A673 (cell line): ENCODE measurements around the gene OS9. TPM values are rescaled to one million over a fixed set of nuclear protein-coding genes. Genes with fewer than 3 reads are reported as not detected.
A peak's percentile ranks its signal among the peaks of the same experiment; 100 is the strongest.
"Not testable (repeated sequence)": the region's sequence is repeated elsewhere in the genome, so short reads cannot be mapped to it uniquely, and the experiment has no call there.

Experiments
- BruUV-seq: library from RNA; stranded (reverse); fragments of 400-500 nt; replicated peaks from 2 replicates; lab custom pipeline; 2021; lab: Mats Ljungman, UMichigan
- CTCF ChIA-PET: fragments of 300-600 bp; sonication (Branson Sonifier 250); formaldehyde crosslinking; loops from one replicate; lab custom pipeline; 2022; ENCODE audit warnings: antibody characterized with exemption; lab: Charles Lee
- POLR2A ChIA-PET: fragments of 300-600 bp; sonication (Branson Sonifier 250); formaldehyde crosslinking; loops from one replicate; lab custom pipeline; 2022; ENCODE audit warnings: antibody characterized with exemption; ENCODE audit not compliant: low non-redundant PET; lab: Charles Lee
- DNase-seq: peaks from one replicate; pipeline ENCODE4 v3.0.0-alpha.2; 2015; ENCODE audit warnings: low spot score
- H3K27ac ChIP-seq: fragments of 200-600 bp; sonication (generic); 2 replicates; pipeline ENCODE4 v1.5.1; 2016; ENCODE audit warnings: mixed run types, low read depth, mild to moderate bottlenecking, mixed read lengths, antibody characterized with exemption, low read length; ENCODE audit not compliant: poor library complexity, severe bottlenecking
- H3K27me3 ChIP-seq: fragments of 200-600 bp; sonication (generic); replicated peaks from 2 replicates; pipeline ENCODE4 v1.6.1; 2017; ENCODE audit warnings: mixed run types, low read depth, mild to moderate bottlenecking, mixed read lengths, antibody characterized with exemption, low read length; ENCODE audit not compliant: insufficient read depth, poor library complexity
- H3K36me3 ChIP-seq: fragments of 200-600 bp; sonication (generic); 2 replicates; pipeline ENCODE4 v1.6.1; 2016; ENCODE audit warnings: mixed run types, mild to moderate bottlenecking, mixed read lengths, antibody characterized with exemption, low read length; ENCODE audit not compliant: insufficient read depth, poor library complexity, severe bottlenecking
- H3K4me1 ChIP-seq: fragments of 200-600 bp; sonication (generic); 2 replicates; pipeline ENCODE4 v1.6.1; 2017; ENCODE audit warnings: mixed run types, mild to moderate bottlenecking, mixed read lengths, antibody characterized with exemption, low read length; ENCODE audit not compliant: insufficient read depth, poor library complexity, severe bottlenecking
- H3K4me3 ChIP-seq: fragments of 200-600 bp; sonication (generic); 2 replicates; pipeline ENCODE4 v1.5.1; 2016; ENCODE audit warnings: low read depth, mixed run types, mild to moderate bottlenecking, mixed read lengths, low read length; ENCODE audit not compliant: poor library complexity, severe bottlenecking
- H3K9me3 ChIP-seq: fragments of 200-600 bp; sonication (generic); 2 replicates; pipeline ENCODE4 v1.6.1; 2016; ENCODE audit warnings: mixed run types, low read depth, mild to moderate bottlenecking, mixed read lengths, antibody characterized with exemption, low read length; ENCODE audit not compliant: poor library complexity, severe bottlenecking
- EZH2 ChIP-seq: fragments of 200-600 bp; sonication (generic); IDR thresholded peaks from 2 replicates; pipeline ENCODE4 v1.6.1; 2017; ENCODE audit warnings: borderline replicate concordance, low read depth, mild to moderate bottlenecking, mixed read lengths, antibody characterized with exemption, low read length; ENCODE audit not compliant: poor library complexity, severe bottlenecking
- intact Hi-C: fragments of 100-400 bp; cut with micrococcal nuclease; formaldehyde crosslinking; loops from one replicate; pipeline ENCODE4 v1.10.0; 2022; ENCODE audit not compliant: unreplicated experiment
- total RNA-seq: library from RNA; stranded (reverse); gene quantifications from 2 replicates; pipeline ENCODE4 v1.2.3, GENCODE V29; 2021
- TF ChIP-seq, protein P1 (sequence below): fragments of 300-800, 200-600 bp; sonication (generic); conservative IDR thresholded peaks from 2 replicates; pipeline ENCODE4 v1.5.1; 2017; ENCODE audit warnings: low read depth, mild to moderate bottlenecking, antibody characterized with exemption, low read length, moderate library complexity, mixed read lengths

OS9 gene
- total RNA-seq, 1 experiment from 2014 or later = 142 TPM

DNA sequence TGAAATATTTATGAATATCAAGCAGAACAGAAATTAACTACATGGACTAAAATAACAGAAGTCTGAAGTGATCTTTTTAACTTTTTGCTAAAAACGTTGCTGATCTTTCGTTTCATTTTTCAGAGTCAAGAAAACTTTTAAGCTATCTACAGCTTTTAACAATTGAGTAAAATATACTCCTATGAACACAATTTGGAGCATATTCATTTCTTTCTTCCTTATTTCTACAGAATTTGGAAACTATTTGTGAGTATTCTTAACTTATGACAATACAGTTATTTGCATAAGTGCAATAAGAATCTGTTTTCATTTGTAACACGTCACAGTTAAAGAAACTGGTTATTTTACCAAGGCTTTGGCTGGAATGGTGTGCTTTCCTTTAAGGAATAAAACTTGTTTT lies 39.9 kb upstream of the OS9 start:
- BruUV-seq = no TSS peak
- intact Hi-C loops = no loop called here
- H3K9me3 ChIP-seq = peaks cover 8% of the 10 kb centered on the region
- no peak for TF ChIP-seq EZH2
- TF ChIP-seq, protein P1, sequence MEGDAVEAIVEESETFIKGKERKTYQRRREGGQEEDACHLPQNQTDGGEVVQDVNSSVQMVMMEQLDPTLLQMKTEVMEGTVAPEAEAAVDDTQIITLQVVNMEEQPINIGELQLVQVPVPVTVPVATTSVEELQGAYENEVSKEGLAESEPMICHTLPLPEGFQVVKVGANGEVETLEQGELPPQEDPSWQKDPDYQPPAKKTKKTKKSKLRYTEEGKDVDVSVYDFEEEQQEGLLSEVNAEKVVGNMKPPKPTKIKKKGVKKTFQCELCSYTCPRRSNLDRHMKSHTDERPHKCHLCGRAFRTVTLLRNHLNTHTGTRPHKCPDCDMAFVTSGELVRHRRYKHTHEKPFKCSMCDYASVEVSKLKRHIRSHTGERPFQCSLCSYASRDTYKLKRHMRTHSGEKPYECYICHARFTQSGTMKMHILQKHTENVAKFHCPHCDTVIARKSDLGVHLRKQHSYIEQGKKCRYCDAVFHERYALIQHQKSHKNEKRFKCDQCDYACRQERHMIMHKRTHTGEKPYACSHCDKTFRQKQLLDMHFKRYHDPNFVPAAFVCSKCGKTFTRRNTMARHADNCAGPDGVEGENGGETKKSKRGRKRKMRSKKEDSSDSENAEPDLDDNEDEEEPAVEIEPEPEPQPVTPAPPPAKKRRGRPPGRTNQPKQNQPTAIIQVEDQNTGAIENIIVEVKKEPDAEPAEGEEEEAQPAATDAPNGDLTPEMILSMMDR = no peak
- no peaks in the 10 kb centered on the region for H3K36me3 ChIP-seq
- no peak overlapping the region for H3K4me3 ChIP-seq
- H3K27ac ChIP-seq = no peak overlapping the region
- no peaks in the 10 kb centered on the region for H3K4me1 ChIP-seq
- ChIA-PET POLR2A (no interaction called here), CTCF (no interaction called here)
- H3K27me3 ChIP-seq = no peaks in the 10 kb centered on the region
- no peak for DNase-seq

DNA sequence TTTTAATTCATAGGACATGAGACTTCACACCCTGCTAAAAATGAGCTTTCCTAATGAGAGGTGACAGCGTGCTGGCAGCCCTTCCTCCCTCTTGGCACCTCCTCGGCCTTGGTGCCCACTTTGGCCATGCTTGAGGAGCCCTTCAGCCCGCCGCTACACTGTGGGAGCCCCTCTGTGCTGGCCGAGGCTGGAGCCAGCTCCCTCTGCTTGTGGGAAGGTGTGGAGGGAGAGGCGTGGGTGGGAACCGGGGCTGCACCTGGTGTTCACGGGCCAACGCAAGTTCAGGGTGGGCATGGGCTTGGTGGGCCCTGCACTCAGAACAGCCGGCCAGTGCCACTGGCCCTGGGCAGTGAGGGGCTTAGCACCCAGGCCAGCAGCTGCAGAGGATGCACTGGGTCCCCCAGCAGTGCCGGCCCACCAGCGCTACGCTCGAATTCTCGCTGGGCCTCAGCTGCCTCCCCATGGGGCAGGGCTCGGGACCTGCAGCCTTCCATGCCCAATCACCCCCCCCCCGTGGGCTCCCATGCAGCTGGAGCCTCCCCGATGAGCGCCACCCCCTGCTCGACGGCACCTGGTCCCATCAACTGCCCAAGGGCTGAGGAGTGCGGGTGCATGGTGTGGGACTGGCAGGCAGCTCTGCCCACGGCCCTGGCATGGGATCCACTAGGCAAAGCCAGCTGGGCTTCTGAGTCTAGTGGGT lies 38.2 kb upstream of the OS9 start:
- no peak for DNase-seq
- Histone ChIP-seq H3K9me3 (peaks cover 13% of the 10 kb centered on the region), H3K4me1 (no peaks in the 10 kb centered on the region), H3K36me3 (no peaks in the 10 kb centered on the region), H3K27me3 (no peaks in the 10 kb centered on the region), H3K4me3 (no peak overlapping the region), H3K27ac (no peak overlapping the region)
- ChIA-PET POLR2A (no interaction called here), CTCF (no interaction called here)
- TF ChIP-seq EZH2 = no peak
- TF ChIP-seq, protein P1 = no peak
- intact Hi-C loops = no loop called here
- BruUV-seq = no TSS peak

DNA sequence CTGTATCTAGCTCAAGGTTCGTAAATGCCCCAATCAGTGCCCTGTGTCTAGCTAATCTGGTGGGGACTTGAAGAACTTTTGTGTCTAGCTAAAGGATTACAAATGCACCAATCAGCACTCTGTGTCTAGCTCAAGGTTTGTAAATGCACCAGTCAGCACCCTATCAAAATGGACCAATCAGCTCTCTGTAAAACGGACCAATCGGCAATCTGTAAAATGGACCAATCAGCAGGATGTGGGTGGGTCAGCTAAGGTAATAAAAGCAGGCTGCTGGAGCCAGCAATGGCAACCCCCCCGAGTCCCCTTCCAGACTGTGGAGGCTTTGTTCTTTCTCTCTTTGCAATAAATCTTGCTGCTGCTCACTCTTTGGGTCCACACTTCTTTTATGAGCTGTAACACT lies 37.5 kb upstream of the OS9 start:
- H3K9me3 ChIP-seq = peaks cover 19% of the 10 kb centered on the region
- H3K27me3 ChIP-seq, CTCF ChIA-PET, H3K4me1 ChIP-seq, POLR2A ChIA-PET, H3K27ac ChIP-seq, BruUV-seq, DNase-seq, H3K36me3 ChIP-seq, H3K4me3 ChIP-seq, intact Hi-C loops: not testable (repeated sequence)

DNA sequence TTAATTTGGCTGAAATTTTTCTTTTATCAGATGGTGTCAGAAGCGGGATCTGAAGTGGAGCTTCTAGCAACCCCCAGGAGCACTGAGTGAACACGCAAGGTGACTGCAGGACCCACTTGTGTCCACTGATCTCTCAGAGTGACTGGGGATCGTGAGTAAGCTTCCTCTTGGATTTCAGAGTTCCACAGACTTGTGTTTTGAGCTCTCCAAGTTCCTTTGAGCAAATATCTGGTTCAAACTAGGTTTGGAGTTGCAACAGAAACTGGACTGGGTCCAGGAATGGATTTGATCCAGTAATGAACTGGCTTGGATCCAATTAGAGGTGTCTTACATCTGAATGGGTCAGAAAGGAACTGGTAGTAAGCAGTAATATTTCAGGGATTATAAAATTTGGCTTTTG lies 36.2 kb upstream of the OS9 start:
- peak; percentile 9 for DNase-seq
- Histone ChIP-seq H3K27ac (no peak overlapping the region), H3K4me1 (no peaks in the 10 kb centered on the region), H3K9me3 (peaks cover 24% of the 10 kb centered on the region), H3K36me3 (no peaks in the 10 kb centered on the region), H3K4me3 (no peak overlapping the region), H3K27me3 (no peaks in the 10 kb centered on the region)
- no TSS peak for BruUV-seq
- intact Hi-C loops = no loop called here
- POLR2A ChIA-PET = no interaction called here
- CTCF ChIA-PET = no interaction called here
- TF ChIP-seq, protein P1 = no peak
- TF ChIP-seq EZH2 = no peak
